HG03342 (cell line): Measurements from ENCODE around the gene MMD2.

Experiments used
- ATAC-seq: cut with Tn5 transposase; IDR thresholded peaks from one replicate; pipeline ENCODE4 v1.9.1; 2021; ENCODE audit warnings: mild to moderate bottlenecking, moderate library complexity; ENCODE audit not compliant: unreplicated experiment

The MMD2 gene

DNA sequence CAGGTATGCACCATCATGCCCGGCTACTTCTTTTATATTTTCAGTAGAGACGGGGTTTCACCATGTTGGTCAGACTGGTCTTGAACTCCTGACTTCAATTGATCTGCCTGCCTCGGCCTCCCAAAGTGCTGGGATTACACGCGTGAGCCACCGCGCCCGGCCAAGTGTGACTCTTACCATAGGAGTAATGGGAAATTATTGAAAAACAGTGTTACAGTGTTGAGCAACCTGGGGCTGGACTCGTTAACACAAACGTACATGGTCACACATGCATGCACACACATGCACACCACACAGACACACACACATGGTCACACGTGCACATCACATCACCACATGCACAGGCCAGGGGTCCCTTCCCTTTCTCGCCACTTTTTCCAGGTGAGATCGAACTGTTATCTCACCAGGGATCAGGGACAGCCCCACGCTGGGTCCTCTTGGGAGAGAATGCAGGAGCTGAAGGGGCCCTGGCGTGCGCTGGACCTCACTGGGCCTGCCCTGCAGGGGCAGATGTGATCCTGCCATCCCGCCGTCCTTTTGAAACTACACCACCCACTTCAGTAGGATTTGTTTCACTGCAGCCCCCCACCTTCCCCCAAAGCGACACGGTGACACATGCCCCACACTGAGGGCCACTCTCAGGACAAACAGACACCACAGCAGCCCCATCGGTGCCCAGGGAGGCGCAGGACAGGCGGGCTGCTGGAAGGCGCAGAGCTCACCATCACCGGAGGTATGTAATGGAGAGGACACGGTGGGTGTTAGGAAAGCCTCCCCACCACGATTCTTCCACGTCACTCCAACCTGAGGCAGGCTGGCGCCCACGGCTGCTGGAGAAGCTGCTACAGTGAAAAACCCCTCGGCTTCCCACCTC, 85.7 kb downstream of the MMD2 start:
- ATAC-seq: no peak

DNA sequence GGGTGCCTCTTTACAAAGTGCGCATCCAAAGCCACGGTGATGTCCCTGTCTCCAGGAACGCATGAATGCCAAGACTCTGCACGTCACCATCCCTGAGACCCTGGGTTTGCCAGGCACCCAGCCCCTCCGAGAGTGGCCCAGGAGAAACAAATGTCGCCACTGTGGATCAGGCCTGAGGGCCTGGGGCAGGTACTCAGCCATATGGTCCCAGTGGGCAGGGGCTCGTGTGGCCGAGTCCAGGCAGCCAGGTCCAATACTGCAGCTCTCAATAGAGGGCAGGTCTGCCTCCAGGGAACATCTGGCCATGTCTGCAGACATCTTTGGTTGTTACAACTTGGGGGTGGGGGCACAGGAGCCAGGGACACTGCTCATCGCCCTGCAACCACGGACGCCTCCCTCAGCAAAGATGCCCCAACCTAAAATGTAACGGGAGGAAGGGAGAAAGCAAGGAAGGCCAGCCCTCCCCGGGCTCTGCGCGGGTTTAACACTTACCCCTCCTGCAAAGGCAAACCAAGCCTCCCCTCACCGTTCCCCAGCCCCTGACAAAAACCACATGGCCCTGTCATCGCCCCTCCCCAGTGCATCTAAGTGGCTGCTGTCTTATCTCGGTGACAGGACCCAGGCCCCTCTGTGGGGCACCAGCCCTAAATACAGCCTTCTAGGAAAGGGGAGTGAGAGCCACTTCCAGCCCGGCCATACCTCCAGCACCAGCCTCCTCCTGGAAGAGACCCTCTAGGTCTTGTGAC, 86.9 kb downstream of the MMD2 start:
- ATAC-seq: no peak

DNA sequence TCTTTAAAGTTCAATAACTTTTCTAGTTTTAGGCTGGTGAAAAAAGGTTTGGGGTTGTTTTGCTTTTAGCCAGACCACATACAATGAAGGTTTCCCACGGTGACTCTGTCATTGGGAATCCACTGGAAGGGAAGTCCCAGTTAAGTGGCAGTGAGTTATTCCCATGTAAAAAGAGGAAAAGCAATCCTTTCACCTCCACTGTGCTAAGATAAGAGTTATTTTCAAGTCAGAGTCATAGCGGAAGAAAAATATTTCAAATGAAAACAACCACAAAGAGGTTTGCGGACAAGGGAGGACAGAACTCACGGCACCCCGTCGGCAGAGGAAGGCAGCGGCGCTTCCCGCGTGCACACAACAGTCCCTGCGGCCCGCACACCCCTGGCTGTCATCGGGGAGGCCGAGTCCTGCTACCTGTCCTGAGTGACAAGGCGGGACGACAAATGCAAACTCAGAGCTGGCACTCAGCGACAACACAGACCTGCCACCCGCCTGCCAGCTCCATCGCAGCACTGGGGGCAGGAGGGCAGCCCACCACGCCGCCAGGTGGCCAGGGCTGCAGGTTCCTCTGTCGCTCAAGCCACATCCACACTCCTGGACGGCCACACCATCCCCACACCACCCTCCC, 87.8 kb downstream of the MMD2 start:
- no peak for ATAC-seq

DNA sequence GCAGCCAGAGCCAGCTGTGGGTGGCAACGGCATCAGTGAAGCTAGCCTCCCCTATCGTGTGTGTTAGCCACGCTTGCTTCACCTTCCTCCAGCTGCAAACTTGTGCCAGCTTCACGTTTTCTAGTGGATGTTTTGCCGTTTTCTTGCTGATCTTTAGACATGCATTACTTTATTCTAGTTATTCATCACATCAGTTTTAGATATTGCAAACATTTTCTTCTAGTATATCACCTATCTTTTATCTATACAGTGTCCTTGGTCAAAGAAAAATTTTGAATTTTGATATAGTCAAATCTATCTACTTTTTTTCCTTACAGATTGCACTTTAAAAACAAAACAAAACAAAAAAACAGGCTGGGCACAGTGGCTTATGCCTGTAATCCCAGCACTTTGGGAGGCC, 90.5 kb downstream of the MMD2 start:
- ATAC-seq: no peak

DNA sequence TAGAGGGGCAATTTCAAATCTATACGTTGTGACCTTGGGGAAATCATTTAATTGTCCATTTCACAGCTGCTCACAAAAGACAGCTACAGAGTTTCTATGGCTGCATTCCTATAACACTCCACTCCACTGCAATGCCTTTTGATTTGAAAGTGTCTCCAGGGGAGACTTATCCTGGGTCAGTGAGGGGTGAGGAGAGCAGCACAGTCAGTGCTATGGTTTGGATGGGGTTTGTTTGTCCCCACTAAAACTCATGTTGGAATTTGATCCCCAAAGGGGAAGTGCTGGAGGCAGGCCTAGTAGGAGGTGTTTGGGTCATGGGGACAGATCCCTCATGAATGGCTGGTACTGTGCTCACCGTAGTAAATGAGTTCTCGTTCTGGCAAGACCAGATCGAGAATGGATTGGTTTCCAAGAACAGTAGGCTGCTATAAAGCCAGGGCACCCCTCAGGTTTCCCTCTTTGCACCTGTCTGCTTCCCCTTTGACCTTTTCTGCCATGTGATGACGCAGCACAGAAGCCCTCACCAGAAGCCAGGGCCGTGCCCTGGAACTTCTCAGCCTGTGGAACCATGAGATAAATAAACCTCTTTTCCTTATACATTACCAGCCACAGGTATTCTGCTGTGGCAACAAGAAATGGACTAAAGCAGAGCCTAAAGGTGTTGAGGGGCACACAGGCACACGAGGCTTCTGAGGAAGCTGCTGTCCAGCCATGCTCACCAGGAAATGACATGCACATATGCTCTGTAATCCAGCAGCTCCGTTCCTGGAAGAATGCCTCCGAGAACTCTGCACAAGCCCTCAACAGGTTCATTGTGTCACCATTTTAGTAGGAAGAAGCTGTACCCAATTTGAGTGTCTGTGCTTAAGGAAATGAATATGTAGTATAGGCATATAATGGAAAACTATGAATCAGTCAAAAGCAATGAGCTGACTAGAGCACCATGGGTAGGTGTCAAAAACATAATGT, 92.2 kb downstream of the MMD2 start:
- ATAC-seq: no peak

DNA sequence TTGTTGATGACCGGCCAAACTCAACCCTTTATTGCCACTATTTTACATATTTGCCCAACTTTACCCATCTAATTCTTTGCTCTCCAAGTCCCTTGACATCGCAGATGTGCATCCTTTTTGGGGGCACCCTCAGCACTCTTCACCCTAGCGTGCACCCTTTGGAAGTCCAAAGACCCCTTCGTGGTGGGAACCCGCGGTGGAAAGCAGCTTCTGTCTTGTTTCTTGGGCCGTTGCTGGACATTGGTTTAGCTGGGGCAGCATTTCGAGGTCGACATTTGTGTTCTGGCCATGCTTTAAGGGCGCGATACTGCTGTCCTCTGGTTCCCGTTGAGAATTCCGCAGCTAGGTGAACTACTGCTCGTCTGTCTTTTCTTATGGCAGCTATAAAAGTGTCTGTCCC, 96.8 kb downstream of the MMD2 start:
- no peak for ATAC-seq

DNA sequence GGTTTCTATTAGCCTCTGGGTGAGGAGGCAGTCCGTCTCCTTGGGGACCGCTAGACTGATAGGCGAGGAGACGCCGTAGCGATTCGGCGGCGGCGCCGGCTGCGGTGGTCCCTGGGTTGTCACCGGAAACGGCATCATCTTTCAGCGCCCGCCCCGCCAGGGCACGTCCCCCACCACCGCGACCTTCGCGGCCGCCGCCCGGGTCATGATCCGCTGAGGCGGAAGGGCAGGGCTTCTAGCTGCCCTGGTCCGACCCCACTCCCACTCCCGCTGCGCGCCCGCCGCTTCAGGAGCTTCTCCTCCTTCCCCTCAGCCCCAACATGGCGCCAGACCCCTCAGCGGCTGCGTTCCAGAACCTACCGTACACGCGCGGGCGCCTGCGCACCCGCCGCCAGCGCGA, 97.3 kb downstream of the MMD2 start, which contains the start of gene PAPOLB:
Gene PAPOLB, minus strand, starts transcription at position 358 of the 400 bp plus-strand sequence. Its CDS starts 220 bp downstream, at position 138.
- ATAC-seq: no peak

DNA sequence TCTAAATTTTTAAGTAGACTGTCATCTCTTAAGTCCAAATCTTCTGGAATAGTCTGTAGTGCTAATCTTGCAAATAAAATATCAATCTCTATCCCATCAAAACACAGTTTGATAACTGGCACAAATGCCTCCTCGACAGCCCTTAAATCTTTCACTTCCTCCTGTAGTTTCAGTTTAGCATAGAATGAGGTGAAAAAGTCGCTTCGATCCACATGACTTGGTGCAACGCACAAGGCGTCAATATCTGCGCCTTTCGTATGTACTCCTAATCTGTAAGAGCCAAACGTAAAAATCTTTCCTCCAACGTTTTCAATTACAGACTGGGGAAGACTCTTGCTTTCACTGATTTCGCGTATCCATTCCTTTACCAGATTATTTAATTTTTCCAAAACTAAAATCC, 97.8 kb downstream of the MMD2 start:
- no peak for ATAC-seq

DNA sequence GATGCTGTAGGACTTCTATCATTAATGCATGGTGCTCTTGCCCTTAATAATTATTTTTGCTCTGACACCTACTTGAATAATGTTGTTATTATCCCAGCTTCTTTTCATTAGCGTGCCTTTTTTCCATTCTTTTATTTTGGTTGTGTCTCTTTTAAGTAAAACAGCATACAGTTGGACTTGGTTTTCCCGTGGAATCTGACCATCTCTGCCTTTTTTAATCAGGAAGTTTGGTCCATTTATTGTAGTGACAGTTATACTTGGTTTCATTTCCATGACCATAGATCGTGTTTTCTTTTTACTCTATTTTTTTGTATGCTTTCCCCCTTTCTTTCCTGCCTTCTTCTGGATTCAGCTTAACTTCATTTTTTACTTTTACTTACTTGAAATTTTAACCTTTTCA, 101.8 kb downstream of the MMD2 start:
- no peak for ATAC-seq

DNA sequence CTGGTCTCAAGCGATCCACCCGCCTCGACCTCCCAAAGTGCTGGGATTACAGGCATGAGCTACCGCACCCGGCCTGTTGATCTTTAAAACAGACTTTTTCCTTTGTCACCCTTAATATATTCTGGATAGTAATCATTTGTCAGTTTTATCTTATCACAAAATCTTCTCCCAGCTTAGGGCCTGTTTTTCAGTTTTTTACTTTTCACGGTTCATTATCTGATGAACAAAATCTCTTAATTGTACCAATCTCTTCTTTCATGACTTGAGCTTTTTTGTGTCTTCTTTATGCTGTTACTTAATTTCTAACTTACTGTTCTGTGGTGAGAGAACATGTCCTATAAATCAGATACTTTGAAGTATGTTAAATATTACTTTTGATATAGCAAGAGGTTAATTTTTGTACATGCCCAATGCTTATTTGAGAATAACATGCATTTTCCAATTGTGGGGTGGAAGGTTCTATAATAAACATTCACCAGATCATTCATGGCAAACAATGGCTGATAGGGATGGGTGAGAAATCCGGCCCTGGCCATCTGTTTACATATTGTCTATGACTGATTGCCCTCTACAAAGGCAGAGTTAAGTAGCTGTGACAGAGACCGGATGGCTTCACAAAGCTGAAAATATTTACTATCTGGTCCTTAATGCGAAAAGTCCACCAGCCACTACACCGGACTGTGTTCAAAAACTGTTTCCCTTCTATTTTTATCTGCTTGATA, 102.5 kb downstream of the MMD2 start:
- ATAC-seq: no peak
